ENCODE measurements around the gene MARCHF3.

The MARCHF3 gene

DNA sequence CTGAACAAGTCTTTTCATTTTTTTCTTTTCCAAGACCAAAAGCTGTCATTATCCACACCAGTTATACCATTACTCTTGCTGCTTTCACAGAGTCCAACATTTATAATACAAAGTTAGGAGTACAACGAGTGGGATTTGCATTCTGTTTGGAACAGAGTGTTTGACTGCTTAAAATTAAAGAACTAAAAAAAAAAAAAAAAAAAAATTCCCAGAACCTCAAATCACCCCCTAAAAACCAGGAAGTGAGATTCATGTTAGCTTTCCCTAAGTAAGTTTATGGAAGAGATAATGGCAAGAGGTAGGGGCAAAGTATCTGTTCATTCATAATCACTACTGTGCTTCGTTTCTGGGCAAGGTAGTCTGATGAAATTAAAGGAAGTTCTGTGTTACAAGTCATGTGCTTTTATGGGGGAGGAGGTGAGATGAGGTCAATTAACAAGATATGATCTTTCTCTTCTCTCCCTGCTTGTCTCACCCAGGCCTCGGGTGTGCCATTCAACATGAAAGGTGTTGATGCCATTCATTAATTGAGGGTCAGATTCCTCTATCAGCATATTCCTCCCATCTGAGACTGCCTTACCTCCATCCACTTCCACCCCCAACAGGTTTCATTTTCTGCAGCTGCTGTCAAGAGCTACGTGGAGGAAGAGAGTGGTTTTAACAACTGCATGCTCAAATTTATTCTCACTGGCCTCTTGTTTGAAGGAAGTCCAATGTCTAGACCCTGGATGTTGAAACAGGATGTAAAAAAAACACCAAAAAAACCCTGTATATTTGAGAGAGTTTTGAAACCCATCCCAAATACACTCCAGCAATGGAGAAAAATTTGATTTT, 58.1 kb downstream of the MARCHF3 start:
- ATAC-seq: no peak
- TF ChIP-seq OSR1 (CRISPR knock-in tag; IDR thresholded peaks at IDR 0.05) (no peak), ZC3H10 (CRISPR knock-in tag; IDR thresholded peaks at IDR 0.05) (no peak), BACH2 (CRISPR knock-in tag; IDR thresholded peaks at IDR 0.05; ENCODE audit: borderline replicate concordance) (no peak)

DNA sequence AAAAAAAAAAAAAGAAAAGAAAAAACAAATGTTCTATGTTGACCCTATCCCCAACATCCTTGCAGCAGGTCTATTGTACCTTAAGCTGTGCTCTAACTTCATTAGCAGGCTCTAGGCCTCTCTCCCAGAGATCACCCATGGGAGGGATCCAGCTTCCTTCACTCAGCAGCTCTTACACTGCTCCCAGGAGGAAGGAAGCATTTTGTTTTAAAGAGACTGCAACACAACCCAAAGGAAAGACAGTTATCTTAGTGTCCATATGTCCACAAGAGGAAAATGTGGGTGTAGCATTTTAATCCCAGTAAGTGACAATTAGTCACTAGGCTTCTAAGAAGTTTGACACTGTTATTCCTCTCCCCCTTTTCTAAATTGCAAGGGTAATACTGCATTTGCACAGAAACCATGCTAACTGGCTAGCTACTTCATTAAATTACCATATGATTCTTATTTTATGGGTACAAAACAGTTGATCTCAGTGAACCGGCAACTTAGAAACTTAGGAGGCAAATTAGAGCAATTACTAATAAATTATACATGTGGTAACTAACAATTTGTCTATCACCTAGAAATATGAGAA, 58.8 kb downstream of the MARCHF3 start:
- TF ChIP-seq OSR1 (CRISPR knock-in tag; IDR thresholded peaks at IDR 0.05): no peak
- no peak for TF ChIP-seq PPARA (CRISPR knock-in tag; IDR thresholded peaks at IDR 0.05; ENCODE audit: borderline replicate concordance)
- no peak for TF ChIP-seq ZFP30 (CRISPR knock-in tag; IDR thresholded peaks at IDR 0.05)
- no peak for TF ChIP-seq ISL1 (CRISPR knock-in tag; IDR thresholded peaks at IDR 0.05)
- TF ChIP-seq ARNTL (CRISPR knock-in tag; IDR thresholded peaks at IDR 0.05; ENCODE audit: borderline replicate concordance, low read depth): no peak
- no peak for TF ChIP-seq ZNF565 (CRISPR knock-in tag; conservative IDR thresholded peaks at IDR 0.05; ENCODE audit: low read depth)
- no peak for TF ChIP-seq CSRNP3 (CRISPR knock-in tag; IDR thresholded peaks at IDR 0.05)
- no peak for TF ChIP-seq TSHZ2 (CRISPR knock-in tag; IDR thresholded peaks at IDR 0.05)
- no peak for TF ChIP-seq ZFP3 (CRISPR knock-in tag; IDR thresholded peaks at IDR 0.05)
- TF ChIP-seq, protein P1, sequence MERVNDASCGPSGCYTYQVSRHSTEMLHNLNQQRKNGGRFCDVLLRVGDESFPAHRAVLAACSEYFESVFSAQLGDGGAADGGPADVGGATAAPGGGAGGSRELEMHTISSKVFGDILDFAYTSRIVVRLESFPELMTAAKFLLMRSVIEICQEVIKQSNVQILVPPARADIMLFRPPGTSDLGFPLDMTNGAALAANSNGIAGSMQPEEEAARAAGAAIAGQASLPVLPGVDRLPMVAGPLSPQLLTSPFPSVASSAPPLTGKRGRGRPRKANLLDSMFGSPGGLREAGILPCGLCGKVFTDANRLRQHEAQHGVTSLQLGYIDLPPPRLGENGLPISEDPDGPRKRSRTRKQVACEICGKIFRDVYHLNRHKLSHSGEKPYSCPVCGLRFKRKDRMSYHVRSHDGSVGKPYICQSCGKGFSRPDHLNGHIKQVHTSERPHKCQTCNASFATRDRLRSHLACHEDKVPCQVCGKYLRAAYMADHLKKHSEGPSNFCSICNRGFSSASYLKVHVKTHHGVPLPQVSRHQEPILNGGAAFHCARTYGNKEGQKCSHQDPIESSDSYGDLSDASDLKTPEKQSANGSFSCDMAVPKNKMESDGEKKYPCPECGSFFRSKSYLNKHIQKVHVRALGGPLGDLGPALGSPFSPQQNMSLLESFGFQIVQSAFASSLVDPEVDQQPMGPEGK (CRISPR knock-in tag; IDR thresholded peaks at IDR 0.05; ENCODE audit: borderline replicate concordance): no peak
- TF ChIP-seq GLIS3 (CRISPR knock-in tag; IDR thresholded peaks at IDR 0.05): no peak
- TF ChIP-seq ZC3H10 (CRISPR knock-in tag; IDR thresholded peaks at IDR 0.05): no peak
- no peak for TF ChIP-seq ZNF70 (CRISPR knock-in tag; IDR thresholded peaks at IDR 0.05)
- no peak for TF ChIP-seq POU6F1 (CRISPR knock-in tag; IDR thresholded peaks at IDR 0.05; ENCODE audit: borderline replicate concordance, low read depth)
- TF ChIP-seq RARB (CRISPR knock-in tag; IDR thresholded peaks at IDR 0.05): no peak
- TF ChIP-seq BACH2 (CRISPR knock-in tag; IDR thresholded peaks at IDR 0.05; ENCODE audit: borderline replicate concordance): no peak
- ATAC-seq: peak; percentile 53

- ATAC-seq: peak; percentile 81
- TF ChIP-seq ISL1 (CRISPR knock-in tag; IDR thresholded peaks at IDR 0.05) (peak; percentile 92), RARB (CRISPR knock-in tag; IDR thresholded peaks at IDR 0.05) (no peak), CSDC2 (CRISPR knock-in tag; IDR thresholded peaks at IDR 0.05) (0 out of 2 replicates have a peak, but pooled peaks have one; percentile 27), ARNTL (CRISPR knock-in tag; IDR thresholded peaks at IDR 0.05; ENCODE audit: borderline replicate concordance, low read depth) (no peak)
Measured at GRCh38 chr5:126970517-126971017, 59.8 kb downstream of the MARCHF3 start.

GRCh38 chr5:126969548-126969947, 60.8 kb downstream of the MARCHF3 start:
- TF ChIP-seq GLIS3 (CRISPR knock-in tag; IDR thresholded peaks at IDR 0.05) (no peak), BACH2 (CRISPR knock-in tag; IDR thresholded peaks at IDR 0.05; ENCODE audit: borderline replicate concordance) (no peak), ZNF70 (CRISPR knock-in tag; IDR thresholded peaks at IDR 0.05) (no peak), ZNF8 (CRISPR knock-in tag; IDR thresholded peaks at IDR 0.05) (no peak), ZFP30 (CRISPR knock-in tag; IDR thresholded peaks at IDR 0.05) (no peak), TSHZ2 (CRISPR knock-in tag; IDR thresholded peaks at IDR 0.05) (no peak), TCF4 (CRISPR knock-in tag; IDR thresholded peaks at IDR 0.05; ENCODE audit: borderline replicate concordance) (no peak), CSDC2 (CRISPR knock-in tag; IDR thresholded peaks at IDR 0.05) (no peak), ISL1 (CRISPR knock-in tag; IDR thresholded peaks at IDR 0.05) (no peak)
- TF ChIP-seq, protein P2, sequence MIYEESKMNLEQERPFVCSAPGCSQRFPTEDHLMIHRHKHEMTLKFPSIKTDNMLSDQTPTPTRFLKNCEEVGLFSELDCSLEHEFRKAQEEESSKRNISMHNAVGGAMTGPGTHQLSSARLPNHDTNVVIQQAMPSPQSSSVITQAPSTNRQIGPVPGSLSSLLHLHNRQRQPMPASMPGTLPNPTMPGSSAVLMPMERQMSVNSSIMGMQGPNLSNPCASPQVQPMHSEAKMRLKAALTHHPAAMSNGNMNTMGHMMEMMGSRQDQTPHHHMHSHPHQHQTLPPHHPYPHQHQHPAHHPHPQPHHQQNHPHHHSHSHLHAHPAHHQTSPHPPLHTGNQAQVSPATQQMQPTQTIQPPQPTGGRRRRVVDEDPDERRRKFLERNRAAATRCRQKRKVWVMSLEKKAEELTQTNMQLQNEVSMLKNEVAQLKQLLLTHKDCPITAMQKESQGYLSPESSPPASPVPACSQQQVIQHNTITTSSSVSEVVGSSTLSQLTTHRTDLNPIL (CRISPR knock-in tag; IDR thresholded peaks at IDR 0.05; ENCODE audit: low read depth): no peak
- ATAC-seq: no peak
